Measurements from ENCODE around the gene TRIM10.
"Not testable (repeated sequence)": the region's sequence is repeated elsewhere in the genome, so short reads cannot be mapped to it uniquely, and the experiment has no call there.

Gene TRIM10

GRCh38 chr6:30154709-30155519, 6.1 kb downstream of the TRIM10 start:
- in situ Hi-C loops (cut with MboI; ENCODE audit: low sequenced_read_pairs) = no loop called here

- in situ Hi-C loops (cut with MboI; ENCODE audit: low sequenced_read_pairs) = no loop called here
Observed at GRCh38 chr6:30154061-30154460, 7.0 kb downstream of the TRIM10 start.

DNA sequence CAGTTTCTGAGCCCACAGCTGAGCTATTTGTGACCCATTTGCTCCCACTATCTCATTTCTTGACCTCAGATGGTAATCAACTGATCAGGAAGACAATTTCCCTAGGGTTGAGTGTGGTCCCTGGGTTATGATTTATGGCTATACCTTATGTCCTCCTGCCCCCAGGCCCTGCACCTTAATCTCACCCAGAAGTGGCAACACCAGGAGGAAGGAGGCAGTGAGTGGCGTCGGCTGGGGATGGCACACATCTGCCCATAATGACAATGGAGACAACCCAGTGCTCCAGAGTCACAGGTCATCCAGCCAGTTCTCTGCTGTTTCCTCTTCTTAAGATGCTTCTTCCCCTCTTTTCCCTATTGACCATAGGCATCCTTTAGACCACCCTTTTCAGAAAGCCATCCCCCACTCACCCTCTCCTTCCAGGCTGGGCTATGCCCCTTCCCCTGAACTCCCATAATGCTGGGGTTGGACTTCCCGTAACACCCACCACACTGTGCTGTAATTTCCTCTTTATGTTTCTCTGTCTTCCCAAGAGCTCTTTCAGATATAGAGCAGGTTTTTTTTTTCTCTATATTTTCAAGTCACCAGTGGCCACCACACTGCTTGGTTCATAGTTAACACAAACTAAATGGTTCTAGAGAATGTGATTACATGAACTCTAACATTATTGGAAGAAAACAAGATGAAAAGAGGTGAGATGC, 8.0 kb downstream of the TRIM10 start:
- in situ Hi-C loops (cut with MboI; ENCODE audit: low sequenced_read_pairs) = no loop called here

DNA sequence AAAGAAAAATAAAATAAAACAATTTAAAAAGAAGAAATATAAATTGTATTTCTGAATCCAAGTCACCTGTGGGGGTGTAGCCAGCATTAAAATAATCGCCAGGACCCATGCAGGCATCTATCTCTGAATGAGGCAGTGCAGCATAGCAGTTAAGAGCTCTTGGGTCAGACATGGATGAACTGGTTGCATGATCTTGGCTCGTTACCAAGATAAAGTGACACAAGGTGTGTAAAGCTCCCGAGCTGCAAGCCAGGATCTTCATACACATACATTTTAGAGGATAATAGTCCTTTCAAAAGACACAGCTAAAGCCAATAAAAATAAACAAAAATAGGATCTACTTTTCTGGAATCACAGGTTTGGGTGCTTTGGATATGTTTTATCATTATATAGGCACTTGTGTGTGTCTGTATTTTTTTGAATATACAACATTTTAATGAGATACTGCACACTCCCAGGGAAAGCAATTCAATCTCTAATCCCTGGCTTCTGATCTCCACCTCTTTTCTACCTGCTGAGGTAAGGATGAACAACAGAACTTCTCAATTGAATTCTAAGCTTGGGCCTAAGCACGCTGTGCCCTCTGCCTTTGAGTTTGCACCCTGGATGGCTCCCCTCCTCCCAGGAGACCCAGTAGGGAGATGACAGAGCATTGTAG, 8.9 kb downstream of the TRIM10 start:
- in situ Hi-C loops (cut with MboI; ENCODE audit: low sequenced_read_pairs) = no loop called here

- in situ Hi-C loops (cut with MboI; ENCODE audit: low sequenced_read_pairs) = no loop called here
Observed at GRCh38 chr6:30151580-30151979, 9.4 kb downstream of the TRIM10 start.

DNA sequence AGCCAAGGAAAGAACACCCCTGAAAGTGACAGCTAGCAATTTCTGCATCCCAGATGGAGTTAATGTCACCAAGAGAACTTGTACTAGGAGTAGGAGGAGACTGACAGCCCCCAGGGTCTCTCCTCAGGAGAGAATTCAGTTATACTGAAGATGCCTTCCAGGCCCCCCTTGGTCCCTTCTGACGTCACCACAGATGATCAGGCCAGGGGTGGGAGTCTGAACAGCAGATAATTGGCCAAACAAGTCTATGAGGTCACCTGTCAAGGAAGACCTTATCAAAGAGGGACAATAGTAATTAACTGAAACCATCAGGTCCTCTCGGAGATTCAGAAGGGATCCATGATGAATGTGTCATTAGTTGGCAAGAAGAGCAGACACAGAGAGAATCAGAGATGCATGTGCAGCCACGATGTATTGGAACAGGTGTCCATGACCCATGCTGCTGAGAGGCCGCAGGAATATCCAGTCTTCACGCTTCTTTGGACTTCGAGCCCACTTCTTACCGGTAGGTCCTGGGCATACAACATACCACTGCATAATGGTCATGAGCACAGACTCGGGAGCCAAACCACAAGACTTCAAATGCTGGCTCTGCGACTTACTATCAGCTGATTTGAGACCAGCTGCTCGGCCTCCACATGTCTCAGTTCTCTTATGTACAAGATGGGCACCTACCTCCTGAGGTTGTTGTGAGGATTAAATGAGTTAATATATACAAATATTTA, 10.2 kb downstream of the TRIM10 start:
- in situ Hi-C loops (cut with MboI; ENCODE audit: low sequenced_read_pairs) = no loop called here

DNA sequence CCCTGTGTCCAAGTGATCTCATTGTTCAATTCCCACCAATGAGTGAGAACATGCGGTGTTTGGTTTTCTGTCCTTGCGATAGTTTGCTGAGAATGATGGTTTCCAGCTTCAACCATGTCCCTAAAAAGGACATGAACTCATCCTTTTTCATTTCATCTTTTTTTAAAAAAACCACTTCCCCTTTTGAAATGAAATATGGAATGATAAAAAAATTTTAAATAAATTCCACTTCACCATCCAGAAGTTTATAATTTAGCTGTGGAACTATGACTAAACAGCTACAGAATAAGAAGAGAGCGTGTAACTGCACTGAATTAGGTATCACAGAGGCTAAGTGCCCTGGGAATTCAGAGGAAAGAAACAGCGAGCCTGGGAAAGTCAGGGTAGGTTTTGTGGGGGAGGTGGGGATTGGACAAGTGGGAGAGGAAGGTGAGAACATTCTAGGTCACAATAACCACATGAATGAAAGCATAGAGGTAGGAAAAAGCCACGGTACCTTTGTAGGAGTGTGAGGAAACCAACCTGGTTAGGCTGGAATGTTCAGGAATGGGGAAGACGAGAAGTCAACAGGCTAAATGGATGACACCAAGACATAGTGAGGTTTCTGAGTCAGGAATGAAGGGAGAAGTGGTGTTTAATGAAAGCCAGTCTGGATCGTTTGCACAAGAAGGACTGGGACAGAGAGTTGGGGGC, 11.0 kb downstream of the TRIM10 start:
- in situ Hi-C loops (cut with MboI; ENCODE audit: low sequenced_read_pairs) = no loop called here

- in situ Hi-C loops (cut with MboI; ENCODE audit: low sequenced_read_pairs) = no loop called here
Observed at GRCh38 chr6:30149234-30149633, 11.8 kb downstream of the TRIM10 start.

DNA sequence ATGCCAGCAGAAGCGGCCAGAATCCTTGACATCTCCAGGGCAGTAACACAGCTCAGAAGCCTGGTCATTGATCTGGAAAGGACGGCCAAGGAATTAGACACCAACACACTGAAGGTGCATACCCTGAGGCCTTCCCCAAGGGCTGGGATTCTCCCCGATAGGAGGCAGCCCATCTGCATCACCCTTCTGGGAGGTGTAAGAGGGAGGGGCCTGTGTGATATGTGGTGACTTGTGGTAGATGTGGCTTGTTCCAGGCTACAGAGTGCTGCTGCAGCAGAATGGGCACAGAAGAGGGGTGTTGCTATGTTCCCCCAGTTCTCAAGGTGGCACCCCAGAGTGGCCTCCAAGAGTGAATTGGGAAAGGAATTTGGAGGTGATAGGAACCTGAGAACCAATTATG, 13.9 kb downstream of the TRIM10 start:
- in situ Hi-C loops (cut with MboI; ENCODE audit: low sequenced_read_pairs) = no loop called here

DNA sequence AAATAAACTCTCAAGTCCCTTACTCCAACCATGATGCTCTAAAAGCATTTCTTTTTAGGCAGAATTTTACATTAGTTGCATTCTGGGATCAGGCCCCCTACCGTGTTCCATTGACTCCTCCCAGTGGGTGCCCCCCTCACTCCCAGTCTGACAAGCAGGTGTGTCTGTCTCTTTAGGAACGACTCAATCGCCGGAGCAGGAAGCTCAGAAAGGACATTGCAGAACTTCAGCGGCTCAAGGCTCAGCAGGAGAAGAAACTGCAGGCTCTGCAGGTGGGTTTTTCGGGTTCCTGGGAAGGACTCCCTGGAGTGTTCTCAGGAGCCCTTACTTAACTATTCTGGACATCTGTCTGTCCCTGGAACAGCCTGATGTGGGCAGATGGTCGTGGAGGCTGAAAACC, 15.2 kb downstream of the TRIM10 start:
- in situ Hi-C loops (cut with MboI; ENCODE audit: low sequenced_read_pairs) = no loop called here

GRCh38 chr6:30144811-30145210, 16.2 kb downstream of the TRIM10 start:
- in situ Hi-C loops (cut with MboI; ENCODE audit: low sequenced_read_pairs) = no loop called here

- in situ Hi-C loops (cut with MboI; ENCODE audit: low sequenced_read_pairs) = no loop called here
Observed at GRCh38 chr6:30143780-30144179, 17.2 kb downstream of the TRIM10 start.

GRCh38 chr6:30142665-30143064, 18.3 kb downstream of the TRIM10 start:
- in situ Hi-C loops (cut with MboI; ENCODE audit: low sequenced_read_pairs) = no loop called here

DNA sequence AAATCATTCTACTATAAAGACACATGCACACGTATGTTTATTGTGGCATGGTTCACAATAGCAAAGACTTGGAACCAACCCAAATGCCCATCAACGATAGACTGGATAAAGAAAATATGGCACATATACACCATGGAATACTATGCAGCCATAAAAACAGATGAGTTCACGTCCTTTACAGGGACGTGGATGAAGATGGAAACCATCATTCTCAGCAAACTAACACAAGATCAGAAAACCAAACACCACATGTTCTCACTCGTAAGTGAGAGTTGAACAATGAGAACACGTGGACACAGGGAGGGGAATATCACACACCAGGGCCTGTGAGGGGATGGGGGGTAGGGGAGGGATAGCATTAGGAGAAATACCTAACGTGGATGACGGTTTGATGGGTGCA, 20.8 kb downstream of the TRIM10 start:
- in situ Hi-C loops (cut with MboI; ENCODE audit: low sequenced_read_pairs) = not testable (repeated sequence)

GRCh38 chr6:30136570-30137286, 24.3 kb downstream of the TRIM10 start:
- in situ Hi-C loops (cut with MboI; ENCODE audit: low sequenced_read_pairs) = no loop called here

- in situ Hi-C loops (cut with MboI; ENCODE audit: low sequenced_read_pairs) = no loop called here
Observed at GRCh38 chr6:30135757-30136156, 25.3 kb downstream of the TRIM10 start, which contains the start of gene TRIM40. Gene TRIM40, plus strand, starts transcription at chr6:30136140. Its CDS starts 897 bp downstream, at chr6:30137037.

- in situ Hi-C loops (cut with MboI; ENCODE audit: low sequenced_read_pairs) = no loop called here
Observed at GRCh38 chr6:30135147-30135546, 25.9 kb downstream of the TRIM10 start.

GRCh38 chr6:30131947-30132497, 29.0 kb downstream of the TRIM10 start:
- in situ Hi-C loops (cut with MboI; ENCODE audit: low sequenced_read_pairs) = no loop called here
